HFF-Myc (cell line): ENCODE results near the gene TLR8.

Source experiments
- DNase-seq: peaks from one replicate; pipeline ENCODE4 v3.0.0-alpha.2; 2011; ENCODE audit warnings: low read depth; ENCODE audit errors: extremely low read depth
- H3K4me3 ChIP-seq: replicated peaks from 2 replicates; pipeline ENCODE4 v1.5.1; 2011; ENCODE audit warnings: low read depth, mild to moderate bottlenecking, control low read depth, low read length
- TF ChIP-seq, protein P1 (sequence below): IDR thresholded peaks from 2 replicates; pipeline ENCODE4 v1.5.1; 2012; ENCODE audit warnings: mild to moderate bottlenecking, low read depth, low read length, control low read depth; ENCODE audit errors: missing control alignments

The TLR8 gene

DNA sequence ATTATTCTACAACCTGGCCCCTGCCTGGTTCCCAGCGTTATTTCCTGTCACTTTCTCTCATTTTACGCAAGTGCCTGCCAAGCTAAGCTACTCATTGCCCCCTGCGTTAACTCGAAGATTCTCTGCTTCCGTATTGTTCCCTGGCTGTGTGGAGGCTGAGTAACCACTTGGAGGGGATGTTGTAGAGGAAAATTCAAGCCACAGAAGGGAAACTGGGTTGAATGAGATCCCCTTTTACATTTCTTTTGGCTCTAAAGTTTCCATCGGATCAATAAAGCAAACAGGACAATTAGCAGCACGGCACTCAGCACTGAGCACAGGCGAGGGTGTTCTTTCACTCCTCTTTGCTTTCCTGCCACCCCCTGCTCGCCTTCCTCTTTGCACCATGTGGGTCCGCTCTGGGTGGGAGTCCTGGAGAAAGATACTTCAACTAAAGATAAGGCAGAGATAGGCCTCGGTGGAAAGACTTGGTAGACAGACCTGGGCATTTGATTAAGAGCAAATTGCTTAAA, 64.3 kb downstream of the TLR8 start:
- DNase-seq = no peak
- TF ChIP-seq, protein P1, sequence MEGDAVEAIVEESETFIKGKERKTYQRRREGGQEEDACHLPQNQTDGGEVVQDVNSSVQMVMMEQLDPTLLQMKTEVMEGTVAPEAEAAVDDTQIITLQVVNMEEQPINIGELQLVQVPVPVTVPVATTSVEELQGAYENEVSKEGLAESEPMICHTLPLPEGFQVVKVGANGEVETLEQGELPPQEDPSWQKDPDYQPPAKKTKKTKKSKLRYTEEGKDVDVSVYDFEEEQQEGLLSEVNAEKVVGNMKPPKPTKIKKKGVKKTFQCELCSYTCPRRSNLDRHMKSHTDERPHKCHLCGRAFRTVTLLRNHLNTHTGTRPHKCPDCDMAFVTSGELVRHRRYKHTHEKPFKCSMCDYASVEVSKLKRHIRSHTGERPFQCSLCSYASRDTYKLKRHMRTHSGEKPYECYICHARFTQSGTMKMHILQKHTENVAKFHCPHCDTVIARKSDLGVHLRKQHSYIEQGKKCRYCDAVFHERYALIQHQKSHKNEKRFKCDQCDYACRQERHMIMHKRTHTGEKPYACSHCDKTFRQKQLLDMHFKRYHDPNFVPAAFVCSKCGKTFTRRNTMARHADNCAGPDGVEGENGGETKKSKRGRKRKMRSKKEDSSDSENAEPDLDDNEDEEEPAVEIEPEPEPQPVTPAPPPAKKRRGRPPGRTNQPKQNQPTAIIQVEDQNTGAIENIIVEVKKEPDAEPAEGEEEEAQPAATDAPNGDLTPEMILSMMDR = no peak
- no peak overlapping the region for H3K4me3 ChIP-seq

DNA sequence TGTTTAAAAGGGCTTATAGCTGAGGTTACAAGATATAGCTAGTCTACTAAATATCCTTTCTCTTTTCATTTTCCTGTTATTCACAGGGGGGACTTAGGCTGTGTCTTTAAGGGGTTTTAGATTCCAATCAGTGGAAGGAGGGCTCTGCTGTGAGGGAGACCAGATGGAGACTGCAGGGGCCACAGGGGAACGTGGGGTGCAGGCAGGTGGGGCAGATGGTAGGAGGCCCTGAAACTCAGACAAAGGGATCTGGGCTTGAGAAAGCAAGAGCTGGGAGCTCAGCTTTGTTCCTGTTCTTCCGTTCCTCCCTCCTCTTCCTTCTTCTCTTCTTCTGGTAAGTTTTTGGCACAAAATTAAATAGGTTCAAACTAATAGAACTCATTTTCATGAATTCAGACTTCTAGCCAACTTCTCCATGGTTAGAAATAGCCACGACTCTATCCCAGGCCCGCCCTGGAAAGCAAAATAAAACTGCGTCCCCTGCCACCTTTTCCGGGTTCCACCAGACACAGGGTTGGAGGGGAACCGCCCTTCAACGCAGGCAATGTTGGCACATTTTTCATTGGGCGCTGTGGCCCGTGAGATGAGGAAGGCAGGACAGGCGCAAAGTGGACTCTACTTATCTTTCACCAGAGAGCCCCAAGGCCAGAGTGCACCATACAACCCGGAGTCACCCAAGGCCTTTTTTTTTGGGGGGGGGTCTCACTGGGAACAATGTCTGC, 65.0 kb downstream of the TLR8 start:
- no peak overlapping the region for H3K4me3 ChIP-seq
- no peak for DNase-seq
- TF ChIP-seq, protein P1 = no peak

DNA sequence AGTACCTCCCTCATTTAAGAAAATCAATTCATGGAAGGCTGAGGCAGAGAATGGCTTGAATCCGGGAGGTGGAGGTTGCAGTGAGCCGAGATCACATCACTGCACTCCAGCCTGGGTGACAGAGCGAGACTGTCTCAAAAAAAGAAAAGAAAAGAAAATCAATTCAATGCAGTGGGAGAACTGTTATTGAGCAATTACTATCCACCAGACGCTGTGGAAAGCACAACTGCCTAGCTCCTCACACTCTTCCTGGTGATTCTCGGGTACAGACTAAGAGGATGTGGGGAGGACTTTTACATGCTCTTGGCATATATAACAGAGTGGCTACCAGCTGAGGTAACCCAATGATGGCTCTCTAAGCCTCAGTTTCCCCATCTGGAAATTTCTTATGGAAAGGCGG, 65.8 kb downstream of the TLR8 start:
- TF ChIP-seq, protein P1 = no peak
- H3K4me3 ChIP-seq = no peak overlapping the region
- DNase-seq = no peak
